Natural killer cell (primary cell): ENCODE measurements around the gene EPB41L4B. TPM values are rescaled to one million over a fixed set of nuclear protein-coding genes. Genes with fewer than 3 reads are reported as not detected.

Experiments
- ATAC-seq, 3 donors: fragments of 150-1000 bp in 2 of 3; fragments of 200-7000 bp in 1 of 3; cut with Tn5 transposase; 1 replicate in 1 of 3; 2 replicates in 2 of 3; pipeline ENCODE4 v1.10.0; 2021; ENCODE audit warnings: mild to moderate bottlenecking in 2 of 3, moderate library complexity in 2 of 3
- DNase-seq, 2 donors: peaks; one replicate each; pipeline versions ENCODE4 v3.0.0 to v3.0.0-alpha.2; 2013 to 2021; ENCODE audit warnings: mixed read lengths in 1 of 2
- H3K27ac ChIP-seq: one replicate; pipeline ENCODE4 v1.5.1; 2013; ENCODE audit warnings: mild to moderate bottlenecking, low read length
- H3K27me3 ChIP-seq: one replicate; pipeline ENCODE4 v1.6.1; 2013; ENCODE audit warnings: low read length; ENCODE audit not compliant: control insufficient read depth, insufficient read depth
- H3K36me3 ChIP-seq: one replicate; pipeline ENCODE4 v1.6.1; 2013; ENCODE audit warnings: low read length; ENCODE audit not compliant: control insufficient read depth, insufficient read depth
- H3K4me1 ChIP-seq: one replicate; pipeline ENCODE4 v1.6.1; 2013; ENCODE audit warnings: low read length; ENCODE audit not compliant: control insufficient read depth, insufficient read depth
- H3K4me3 ChIP-seq: one replicate; pipeline ENCODE4 v1.5.1; 2013; ENCODE audit warnings: low read length
- H3K9me3 ChIP-seq: one replicate; pipeline ENCODE4 v1.6.1; 2013; ENCODE audit warnings: low read length; ENCODE audit not compliant: control insufficient read depth, insufficient read depth
- H3K27ac Mint-ChIP-seq, 2 donors: one replicate each; pipeline ENCODE4 v1.8.0; 2022; ENCODE audit warnings: mild to moderate bottlenecking in 2 of 2, mixed read lengths in 2 of 2, moderate library complexity in 1 of 2
- H3K27me3 Mint-ChIP-seq, 2 donors: one replicate each; pipeline ENCODE4 v1.8.0; 2022; ENCODE audit warnings: low read depth in 2 of 2, mixed read lengths in 2 of 2
- H3K36me3 Mint-ChIP-seq: one replicate; pipeline ENCODE4 v1.8.0; 2022; ENCODE audit warnings: mixed read lengths
- H3K4me1 Mint-ChIP-seq, 2 donors: one replicate each; pipeline ENCODE4 v1.8.0; 2022; ENCODE audit warnings: mixed read lengths in 2 of 2
- H3K4me3 Mint-ChIP-seq: one replicate; pipeline ENCODE4 v1.8.0; 2022; ENCODE audit warnings: mild to moderate bottlenecking, moderate library complexity, mixed read lengths
- H3K9me3 Mint-ChIP-seq, 2 donors: one replicate each; pipeline ENCODE4 v1.8.0; 2022; ENCODE audit warnings: mixed read lengths in 2 of 2
- WGBS: methylation state at CpG from one replicate; pipeline ENCODE4 v1.1.7; 2013; ENCODE audit warnings: missing lambda C conversion rate; ENCODE audit not compliant: insufficient coverage; 5-methylcytosine and 5-hydroxymethylcytosine counted together
- intact Hi-C: fragments of 100-400 bp; cut with micrococcal nuclease; formaldehyde crosslinking; loops from one replicate; pipeline ENCODE4 v1.14.2; 2022
- total RNA-seq, 4 donors: library from RNA; stranded (reverse); fragments of 120-200 nt in 1 of 4; gene quantifications; one replicate each; pipeline versions ENCODE4 v1.2.3 to v1.2.4, GENCODE V29; 2013 to 2022
- TF ChIP-seq, protein P1 (sequence below): fragments of 200-600 bp; IDR thresholded peaks from one replicate; pipeline ENCODE4 v1.8.0; 2022; ENCODE audit warnings: antibody characterized with exemption

Gene EPB41L4B
- total RNA-seq, 3 donors from 2014 or later (not counting 1 experiment from before 2014, with no cell fraction given), result not detected

DNA sequence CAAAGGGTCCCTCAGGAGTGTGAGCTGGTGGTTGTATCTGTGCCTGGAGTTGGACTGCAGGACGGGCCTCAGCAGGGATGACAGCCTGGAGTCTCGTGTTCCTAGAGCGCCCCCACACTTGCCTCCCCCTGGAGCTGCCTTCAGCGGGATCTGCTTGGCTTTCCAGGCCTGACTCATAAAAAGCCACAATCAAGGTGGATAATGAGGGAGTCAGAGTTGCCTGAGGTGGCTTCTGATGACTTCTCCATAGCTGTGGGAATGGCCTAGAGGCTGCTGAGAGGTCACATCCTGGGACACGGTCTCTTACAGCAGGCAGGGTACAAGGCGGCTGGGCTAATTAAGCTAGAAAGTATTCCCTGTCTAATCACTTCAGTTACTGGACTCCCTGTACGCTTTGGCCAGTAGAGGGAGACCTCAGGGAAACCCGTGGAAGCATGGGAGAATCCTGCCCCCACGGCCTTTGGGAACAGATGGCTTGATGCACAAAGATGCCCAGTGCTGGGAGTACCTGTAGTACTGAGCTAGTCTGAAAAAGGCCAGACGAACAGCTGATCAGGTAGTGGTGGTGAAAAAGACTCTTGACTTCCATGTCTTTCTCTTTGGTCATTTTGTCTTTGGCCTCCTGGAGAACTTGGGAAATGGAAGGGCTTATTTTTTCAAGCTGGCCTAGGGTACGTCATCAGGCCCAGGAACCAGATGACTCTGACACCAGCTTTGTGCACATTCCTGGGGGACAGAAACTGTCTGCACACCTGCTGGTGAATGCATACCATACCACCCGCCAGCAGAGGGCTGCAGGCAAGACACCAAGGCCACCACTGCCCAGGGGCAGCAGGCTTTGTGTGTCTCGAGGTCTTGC lies 137.7 kb downstream of the EPB41L4B start:
- H3K27ac Mint-ChIP-seq, result no peak overlapping the region
- H3K4me3 ChIP-seq, result no peak overlapping the region
- WGBS, result 79% methylated on average over 13 of the region's 13 CpGs
- H3K4me1 ChIP-seq, result no peaks in the 10 kb centered on the region
- ATAC-seq (no peak), DNase-seq (no peak)
- no peaks in the 10 kb centered on the region for H3K9me3 ChIP-seq
- H3K36me3 ChIP-seq, result no peaks in the 10 kb centered on the region
- H3K36me3 Mint-ChIP-seq, result no peaks in the 10 kb centered on the region
- intact Hi-C loops, result no loop called here
- TF ChIP-seq, protein P1, sequence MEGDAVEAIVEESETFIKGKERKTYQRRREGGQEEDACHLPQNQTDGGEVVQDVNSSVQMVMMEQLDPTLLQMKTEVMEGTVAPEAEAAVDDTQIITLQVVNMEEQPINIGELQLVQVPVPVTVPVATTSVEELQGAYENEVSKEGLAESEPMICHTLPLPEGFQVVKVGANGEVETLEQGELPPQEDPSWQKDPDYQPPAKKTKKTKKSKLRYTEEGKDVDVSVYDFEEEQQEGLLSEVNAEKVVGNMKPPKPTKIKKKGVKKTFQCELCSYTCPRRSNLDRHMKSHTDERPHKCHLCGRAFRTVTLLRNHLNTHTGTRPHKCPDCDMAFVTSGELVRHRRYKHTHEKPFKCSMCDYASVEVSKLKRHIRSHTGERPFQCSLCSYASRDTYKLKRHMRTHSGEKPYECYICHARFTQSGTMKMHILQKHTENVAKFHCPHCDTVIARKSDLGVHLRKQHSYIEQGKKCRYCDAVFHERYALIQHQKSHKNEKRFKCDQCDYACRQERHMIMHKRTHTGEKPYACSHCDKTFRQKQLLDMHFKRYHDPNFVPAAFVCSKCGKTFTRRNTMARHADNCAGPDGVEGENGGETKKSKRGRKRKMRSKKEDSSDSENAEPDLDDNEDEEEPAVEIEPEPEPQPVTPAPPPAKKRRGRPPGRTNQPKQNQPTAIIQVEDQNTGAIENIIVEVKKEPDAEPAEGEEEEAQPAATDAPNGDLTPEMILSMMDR, result no peak
- H3K9me3 Mint-ChIP-seq, result no peaks in the 10 kb centered on the region
- peaks cover 7 to 12% of the 10 kb centered on the region in 2 donors for H3K27me3 Mint-ChIP-seq
- no peak overlapping the region for H3K4me3 Mint-ChIP-seq
- H3K27me3 ChIP-seq, result no peaks in the 10 kb centered on the region
- no peak overlapping the region for H3K27ac ChIP-seq
- H3K4me1 Mint-ChIP-seq, result no peaks in the 10 kb centered on the region

DNA sequence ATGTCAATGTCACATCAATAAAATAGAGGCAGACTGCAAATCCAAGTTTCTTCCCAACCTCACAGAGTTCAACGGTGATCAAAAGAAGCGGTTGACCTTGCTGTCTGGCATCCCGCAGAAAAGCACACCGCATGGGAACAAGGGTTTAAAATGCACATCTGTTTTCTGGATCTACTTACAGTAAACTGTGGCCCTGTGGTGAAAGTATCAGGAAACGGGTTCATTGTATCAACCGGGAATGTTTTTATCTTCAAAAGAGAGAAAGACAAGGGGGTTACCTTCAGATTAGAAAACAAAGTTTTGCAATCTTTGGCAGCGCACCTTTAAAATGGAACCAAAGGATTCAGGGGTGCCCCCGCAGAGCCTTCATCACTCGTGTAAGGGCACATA lies 138.3 kb downstream of the EPB41L4B start:
- Mint-ChIP-seq H3K4me3 (no peak overlapping the region), H3K36me3 (no peaks in the 10 kb centered on the region), H3K4me1 (no peaks in the 10 kb centered on the region), H3K27ac (no peak overlapping the region), H3K27me3 (peaks cover 7 to 12% of the 10 kb centered on the region in 2 donors), H3K9me3 (no peaks in the 10 kb centered on the region)
- H3K4me3 ChIP-seq, result no peak overlapping the region
- H3K9me3 ChIP-seq, result no peaks in the 10 kb centered on the region
- no peak for ATAC-seq
- H3K4me1 ChIP-seq, result no peaks in the 10 kb centered on the region
- no peaks in the 10 kb centered on the region for H3K36me3 ChIP-seq
- WGBS, result 97% methylated on average over 9 of the region's 9 CpGs
- no peaks in the 10 kb centered on the region for H3K27me3 ChIP-seq
- intact Hi-C loops, result no loop called here
- TF ChIP-seq, protein P1, result no peak
- DNase-seq, result no peak
- no peak overlapping the region for H3K27ac ChIP-seq

DNA sequence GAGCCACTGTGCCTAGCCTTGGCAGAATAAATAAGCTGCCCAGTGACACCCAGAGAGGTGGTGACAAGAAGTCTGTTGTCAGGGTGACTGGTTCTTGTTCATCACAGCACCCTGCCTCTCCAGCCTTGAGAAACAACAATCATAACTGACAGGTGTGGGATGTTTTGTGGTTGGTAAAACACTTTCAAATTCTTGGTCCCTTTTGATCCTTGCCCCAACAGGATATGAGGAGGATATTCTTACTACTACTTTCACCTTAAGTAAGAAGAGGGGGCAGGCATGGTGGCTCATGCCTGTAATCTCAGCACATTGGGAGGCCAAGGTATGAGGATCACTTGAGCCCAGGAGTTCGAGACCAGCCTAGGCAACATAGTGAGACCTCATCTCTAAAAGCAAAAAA lies 139.6 kb downstream of the EPB41L4B start:
- ATAC-seq, result no peak
- DNase-seq, result peak in 1 of 2 donors; percentile 40

More for the DNA sequence above, 139.6 kb downstream of the EPB41L4B start:
- Histone ChIP-seq H3K9me3 (no peaks in the 10 kb centered on the region), H3K27me3 (no peaks in the 10 kb centered on the region), H3K4me1 (no peaks in the 10 kb centered on the region), H3K36me3 (no peaks in the 10 kb centered on the region), H3K4me3 (no peak overlapping the region), H3K27ac (no peak overlapping the region)
- Mint-ChIP-seq H3K9me3 (no peaks in the 10 kb centered on the region), H3K27ac (no peak overlapping the region), H3K4me1 (no peaks in the 10 kb centered on the region), H3K36me3 (no peaks in the 10 kb centered on the region), H3K27me3 (peaks cover 7 to 12% of the 10 kb centered on the region in 2 donors), H3K4me3 (no peak overlapping the region)
- WGBS, result no CpG with 5 or more reads among the region's 1 CpG
- intact Hi-C loops, result no loop called here
- TF ChIP-seq, protein P1, result no peak
